SK-N-SH (cell line): ENCODE results near the gene PPP2R5C. TPM values are rescaled to one million over a fixed set of nuclear protein-coding genes. Genes with fewer than 3 reads are reported as not detected.

Experiments
- CTCF ChIA-PET: fragments of 300-600, 350-600 bp; formaldehyde crosslinking; extraction: SDS; loops from one replicate; lab custom pipeline; 2021; lab: Yijun Ruan, JAX
- POLR2A ChIA-PET: fragments of 350-600 bp; sonication (Branson Sonifier 250); formaldehyde crosslinking; extraction: SDS; loops from one replicate; lab custom pipeline; 2020; ENCODE audit warnings: antibody characterized with exemption, inconsistent platforms; lab: Yijun Ruan, JAX
- DNase-seq: peaks from one replicate; pipeline ENCODE4 v3.0.0; 2012
- H2AFZ ChIP-seq: fragments of 200-600 bp; sonication (generic); 2 replicates; pipeline ENCODE4 v1.8.1; 2016; ENCODE audit warnings: antibody characterized with exemption, mild to moderate bottlenecking, low read depth
- H3F3A ChIP-seq: fragments of 200-600 bp; sonication (generic); replicated peaks from 2 replicates; pipeline ENCODE3; 2016; ENCODE audit warnings: antibody characterized with exemption, mild to moderate bottlenecking; ENCODE audit not compliant: insufficient read depth
- H3K27ac ChIP-seq, 2 experiments: fragments of 200-500 bp in 1 of 2; fragments of 200-600 bp in 1 of 2; sonication (Bioruptor generic) in 1 of 2; sonication (generic), shearing (Covaris generic) in 1 of 2; 2 replicates each; pipeline versions ENCODE4 v1.5.1 to v1.6.1; 2014 to 2016; ENCODE audit warnings: low read depth in 2 of 2, inconsistent platforms in 1 of 2, low read length in 1 of 2, mild to moderate bottlenecking in 1 of 2, mixed read lengths in 1 of 2
- H3K27me3 ChIP-seq: fragments of 200-600 bp; sonication (generic), shearing (Covaris generic); 2 replicates; pipeline ENCODE4 v1.6.1; 2016; ENCODE audit warnings: mixed run types; ENCODE audit not compliant: insufficient read depth
- H3K36me3 ChIP-seq, 2 experiments: fragments of 200-500 bp in 1 of 2; fragments of 200-600 bp in 1 of 2; sonication (Bioruptor generic) in 1 of 2; sonication (generic) in 1 of 2; replicated peaks in 1 of 2; 2 replicates each; pipeline versions ENCODE3 to v1.5.1; 2014 to 2016; ENCODE audit warnings: low read length in 1 of 2, mild to moderate bottlenecking in 1 of 2; ENCODE audit not compliant: insufficient read depth in 2 of 2, control insufficient read depth in 1 of 2
- H3K4me1 ChIP-seq, 2 experiments: fragments of 200-500 bp in 1 of 2; fragments of 200-600 bp in 1 of 2; sonication (Bioruptor generic) in 1 of 2; sonication (generic), shearing (Covaris generic) in 1 of 2; 2 replicates each; pipeline versions ENCODE4 v1.5.1 to v1.6.1; 2014 to 2016; ENCODE audit warnings: low read depth in 1 of 2, low read length in 1 of 2, mixed run types in 1 of 2; ENCODE audit not compliant: insufficient read depth in 2 of 2, control insufficient read depth in 1 of 2
- H3K4me2 ChIP-seq: fragments of 200-600 bp; sonication (generic), shearing (Covaris generic); 2 replicates; pipeline ENCODE4 v1.6.1; 2017; ENCODE audit warnings: mixed run types
- H3K4me3 ChIP-seq, 2 experiments: fragments of 200-500 bp in 1 of 2; fragments of 200-600 bp in 1 of 2; sonication (Bioruptor generic) in 1 of 2; sonication (generic), shearing (Covaris generic) in 1 of 2; 2 replicates each; pipeline versions ENCODE4 v1.5.1 to v1.8.1; 2014 to 2016; ENCODE audit warnings: low read depth in 2 of 2, inconsistent platforms in 1 of 2, low read length in 1 of 2, mild to moderate bottlenecking in 1 of 2, mixed read lengths in 1 of 2, moderate library complexity in 1 of 2
- H3K79me2 ChIP-seq: fragments of 200-600 bp; sonication (generic); 2 replicates; pipeline ENCODE4 v1.8.1; 2017; ENCODE audit warnings: mild to moderate bottlenecking; ENCODE audit not compliant: insufficient read depth
- H3K9ac ChIP-seq: fragments of 200-600 bp; sonication (generic); 2 replicates; pipeline ENCODE4 v1.6.1; 2017; ENCODE audit warnings: mixed run types
- H3K9me2 ChIP-seq: fragments of 200-600 bp; sonication (generic); 2 replicates; pipeline ENCODE4 v1.6.1; 2017; ENCODE audit warnings: mixed run types
- H3K9me3 ChIP-seq: fragments of 200-600 bp; sonication (generic); 2 replicates; pipeline ENCODE4 v1.6.1; 2017; ENCODE audit warnings: mixed run types, mild to moderate bottlenecking, moderate library complexity
- H4K20me1 ChIP-seq: fragments of 200-600 bp; sonication (generic); 2 replicates; pipeline ENCODE4 v1.6.1; 2017; ENCODE audit warnings: mild to moderate bottlenecking, mixed run types; ENCODE audit not compliant: insufficient read depth
- CHD2 ChIP-seq: fragments of 150-350 bp; IDR thresholded peaks from 2 replicates; pipeline ENCODE4 v1.6.1; 2018; ENCODE audit warnings: low read length; ENCODE audit not compliant: partially characterized antibody
- CTCF ChIP-seq: fragments of 200-600 bp; sonication (generic); IDR thresholded peaks from 2 replicates; pipeline ENCODE4 v1.6.1; 2017; ENCODE audit warnings: antibody characterized with exemption, mild to moderate bottlenecking, moderate library complexity
- ELF1 ChIP-seq: IDR thresholded peaks from 2 replicates; pipeline ENCODE4 v1.4.0; 2012
- FOSL2 ChIP-seq: IDR thresholded peaks from 2 replicates; pipeline ENCODE4 v1.4.0; 2012; ENCODE audit warnings: low read depth, mild to moderate bottlenecking, moderate library complexity, borderline replicate concordance
- FOXJ3 ChIP-seq: sonication (generic); formaldehyde crosslinking; IDR thresholded peaks from 2 replicates; pipeline ENCODE4 v1.5.1; 2020; ENCODE audit warnings: mild to moderate bottlenecking, missing genetic modification reagents
- MXI1 ChIP-seq: IDR thresholded peaks from 2 replicates; pipeline ENCODE4 v1.6.1; 2012; ENCODE audit warnings: mild to moderate bottlenecking, low read depth, low read length, improper control_type of control experiment
- NFIC ChIP-seq: IDR thresholded peaks from 2 replicates; pipeline ENCODE4 v1.4.0; 2012; ENCODE audit warnings: borderline replicate concordance
- NRF1 ChIP-seq: IDR thresholded peaks from 2 replicates; pipeline ENCODE4 v1.6.1; 2012; ENCODE audit warnings: low read depth, mild to moderate bottlenecking, low read length
- PBX3 ChIP-seq: IDR thresholded peaks from 2 replicates; pipeline ENCODE4; 2012
- RAD21 ChIP-seq: IDR thresholded peaks from 2 replicates; pipeline ENCODE4 v1.6.1; 2012; ENCODE audit warnings: mild to moderate bottlenecking, low read length
- RFX5 ChIP-seq: IDR thresholded peaks from 2 replicates; pipeline ENCODE4 v1.6.1; 2012; ENCODE audit warnings: mild to moderate bottlenecking, improper control_type of control experiment, low read length
- RXRA ChIP-seq: IDR thresholded peaks from 2 replicates; pipeline ENCODE4 v1.4.0; 2012; ENCODE audit warnings: low read depth, mild to moderate bottlenecking, borderline replicate concordance
- SIN3A ChIP-seq: IDR thresholded peaks from 2 replicates; pipeline ENCODE4 v1.6.1; 2012; ENCODE audit warnings: low read depth, mild to moderate bottlenecking, low read length, moderate library complexity, borderline replicate concordance
- TAF1 ChIP-seq: IDR thresholded peaks from 2 replicates; pipeline ENCODE4 v1.6.1; 2012; ENCODE audit warnings: low read depth, mild to moderate bottlenecking, low read length, moderate library complexity, borderline replicate concordance
- TCF12 ChIP-seq: IDR thresholded peaks from 2 replicates; pipeline ENCODE4 v1.4.0; 2012
- USF1 ChIP-seq: IDR thresholded peaks from 2 replicates; pipeline ENCODE4 v1.4.0; 2012; ENCODE audit warnings: low read depth, borderline replicate concordance
- USF2 ChIP-seq: fragments of 150-350 bp; IDR thresholded peaks from 2 replicates; pipeline ENCODE4 v1.6.1; 2017; ENCODE audit warnings: antibody characterized with exemption, low read length, low read depth, borderline replicate concordance
- YY1 ChIP-seq: IDR thresholded peaks from 2 replicates; pipeline ENCODE4 v1.4.0; 2012; ENCODE audit warnings: low read depth, mild to moderate bottlenecking
- WGBS: methylation state at CpG from one replicate; pipeline ENCODE4 v1.1.6; 2017; ENCODE audit warnings: low lambda C conversion rate; 5-methylcytosine and 5-hydroxymethylcytosine counted together
- polyA plus RNA-seq, 3 experiments: library from polyadenylated mRNA; depleted of rRNA; stranded (reverse); fragments of >200 nt; gene quantifications; 2 replicates each; pipeline ENCODE4 v1.2.3, GENCODE V29; 2012

PPP2R5C gene
- polyA plus RNA-seq, 1 of the 3 experiments (the other 2 are of a cell fraction) = 43.7 TPM

GRCh38 chr14:101776344-101776743 is 14.8 kb downstream of the PPP2R5C start:
- Histone ChIP-seq H3K9ac (no peak overlapping the region), H3K79me2 (peaks cover 4% of the 10 kb centered on the region; the same call in 1 of the 2 replicates), H3K27ac (no peak overlapping the region), H3K9me3 (no peaks in the 10 kb centered on the region), H3K4me1 (peaks cover 0 to 25% of the 10 kb centered on the region in 2 experiments; a peak in 1 of 4 replicates), H3K36me3 (peaks cover 0 to 7% of the 10 kb centered on the region in 2 experiments), H2AFZ (no peak overlapping the region), H3K4me2 (no peak overlapping the region), H3K4me3 (no peak overlapping the region), H3K9me2 (no peaks in the 10 kb centered on the region)
- CTCF ChIA-PET = no interaction called here
- no peak for DNase-seq
- 83% methylated on average over 6 of the region's 6 CpGs for WGBS
- no peak for TF ChIP-seq TAF1
- TF ChIP-seq, all 33 proteins: peak for 0
- Histone ChIP-seq H3F3A (no peaks in the 10 kb centered on the region), H4K20me1 (0 out of 2 replicates have a peak, but pooled peaks cover 2% of the 10 kb centered on the region), H3K27me3 (no peaks in the 10 kb centered on the region)
- POLR2A ChIA-PET = no interaction called here

- Histone ChIP-seq H4K20me1 (no peaks in the 10 kb centered on the region), H3K4me2 (no peak overlapping the region)
- CTCF ChIA-PET = interaction anchor here (1.8 kb wide), 1 partner anchor 10 kb away, joined by 12 read pairs; no protein-coding TSS in a partner anchor
These were observed 18.9 kb downstream of the PPP2R5C start for GRCh38 chr14:101780390-101780789.

GRCh38 chr14:101780887-101781239 is 19.4 kb downstream of the PPP2R5C start:
- Histone ChIP-seq H3K9me2 (no peaks in the 10 kb centered on the region), H3K27ac (no peak overlapping the region), H3K4me1 (peaks cover 0 to 5% of the 10 kb centered on the region in 2 experiments; a peak in 1 of 4 replicates), H3K4me2 (peak overlapping the region; percentile 80; the same call in 1 of the 2 replicates), H2AFZ (no peak overlapping the region), H3K9me3 (no peaks in the 10 kb centered on the region), H3K36me3 (peaks cover 0 to 7% of the 10 kb centered on the region in 2 experiments), H3K27me3 (no peaks in the 10 kb centered on the region), H3K79me2 (peaks cover 4% of the 10 kb centered on the region; the same call in 1 of the 2 replicates), H3K4me3 (no peak overlapping the region)
- 95% methylated on average over 12 of the region's 15 CpGs for WGBS
- ChIA-PET POLR2A (no interaction called here), CTCF (interaction anchor here (1.8 kb wide), 1 partner anchor 10 kb away, joined by 12 read pairs; no protein-coding TSS in a partner anchor)
- DNase-seq = no peak
- no peak for TF ChIP-seq SIN3A
- no peak for TF ChIP-seq CTCF
- no peak for TF ChIP-seq CHD2
- TF ChIP-seq ELF1 = no peak
- no peak for TF ChIP-seq NFIC
- no peak for TF ChIP-seq RAD21
- no peak for TF ChIP-seq RFX5
- no peak for TF ChIP-seq NRF1
- no peak for TF ChIP-seq USF2
- no peak for TF ChIP-seq YY1
- TF ChIP-seq FOXJ3 (CRISPR knock-in tag) = no peak
- no peak for TF ChIP-seq MXI1
- TF ChIP-seq PBX3 = no peak
- TF ChIP-seq USF1 = no peak
- TF ChIP-seq TCF12 = no peak
- TF ChIP-seq, all 33 proteins: peak for 0
- Histone ChIP-seq H4K20me1 (no peaks in the 10 kb centered on the region), H3F3A (peaks cover 2% of the 10 kb centered on the region), H3K9ac (no peak overlapping the region)

More at GRCh38 chr14:101780390-101780789, 18.9 kb downstream of the PPP2R5C start:
- POLR2A ChIA-PET = no interaction called here
- H3K9ac ChIP-seq = no peak overlapping the region
- WGBS = 95% methylated on average over 11 of the region's 11 CpGs
- peaks cover 4% of the 10 kb centered on the region; the same call in 1 of the 2 replicates for H3K79me2 ChIP-seq
- no peak overlapping the region for H2AFZ ChIP-seq
- no peak overlapping the region for H3K27ac ChIP-seq
- no peak overlapping the region for H3K4me3 ChIP-seq
- no peaks in the 10 kb centered on the region for H3K9me2 ChIP-seq
- H3K27me3 ChIP-seq = no peaks in the 10 kb centered on the region
- H3F3A ChIP-seq = no peaks in the 10 kb centered on the region
- H3K36me3 ChIP-seq = peaks cover 0 to 7% of the 10 kb centered on the region in 2 experiments
- no peak for DNase-seq
- no peaks in the 10 kb centered on the region for H3K9me3 ChIP-seq
- no peak for TF ChIP-seq RAD21
- TF ChIP-seq FOSL2 = no peak
- no peak for TF ChIP-seq RXRA
- peaks cover 0 to 8% of the 10 kb centered on the region in 2 experiments; a peak in 1 of 4 replicates for H3K4me1 ChIP-seq
